Pons (tissue), 1 donor: ENCODE data around the gene ZNF432.
"Not testable (repeated sequence)": the region's sequence is repeated elsewhere in the genome, so short reads cannot be mapped to it uniquely, and the experiment has no call there.

ENCODE experiments used
- DNase-seq: peaks from one replicate; pipeline ENCODE4 v3.0.0-alpha.2; 2016; ENCODE audit warnings: low spot score

ZNF432 gene

DNA sequence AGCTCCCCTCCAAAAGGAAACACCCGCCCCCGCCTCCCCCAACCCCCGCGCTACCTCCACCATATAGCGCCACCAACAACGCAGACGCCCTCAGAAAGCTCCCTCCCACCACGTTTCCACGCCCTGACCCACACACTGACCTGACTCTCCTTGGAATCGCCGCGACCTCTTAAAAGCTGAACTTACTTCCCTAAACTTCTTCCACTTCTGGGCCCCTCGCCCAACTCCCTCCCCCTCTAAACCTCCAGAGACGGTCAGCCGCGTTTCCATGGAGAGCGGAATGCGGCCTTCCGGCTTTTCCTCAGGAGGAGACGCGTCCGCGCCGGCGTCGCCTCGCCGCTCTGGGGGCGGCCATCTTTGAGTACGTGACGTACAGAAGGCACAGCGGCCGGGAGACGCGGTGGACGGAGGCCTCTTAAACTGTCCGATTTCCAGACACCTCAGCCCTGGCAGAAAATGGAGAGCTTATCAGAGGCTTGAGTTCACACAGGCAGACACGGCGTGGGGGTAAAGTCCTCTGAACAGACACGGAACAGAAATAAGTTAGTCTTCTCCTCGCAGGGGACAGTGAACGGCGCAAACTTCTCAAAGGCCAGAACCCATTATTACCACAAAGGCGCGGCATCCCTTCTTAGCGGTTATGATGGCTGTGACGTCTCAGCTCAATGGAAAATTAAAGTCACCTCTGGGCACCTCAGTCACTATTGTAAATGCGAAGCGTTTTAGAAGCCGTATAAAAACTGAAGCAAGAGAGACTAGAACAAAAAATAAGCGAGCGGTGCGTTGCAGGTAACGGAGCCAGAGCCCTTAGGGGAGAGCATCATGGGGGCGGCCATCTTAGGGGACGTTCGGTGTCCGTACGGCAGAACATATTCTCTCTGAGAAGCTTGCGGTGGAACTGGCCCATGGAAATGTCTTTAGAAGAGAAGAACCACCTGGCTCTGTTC, at the start of gene ZNF432:
Gene ZNF432, minus strand, starts transcription at position 284 of the 947 bp plus-strand sequence. CDS start 1,970 bp downstream, outside the sequence.
- peak; percentile 94 for DNase-seq

DNA sequence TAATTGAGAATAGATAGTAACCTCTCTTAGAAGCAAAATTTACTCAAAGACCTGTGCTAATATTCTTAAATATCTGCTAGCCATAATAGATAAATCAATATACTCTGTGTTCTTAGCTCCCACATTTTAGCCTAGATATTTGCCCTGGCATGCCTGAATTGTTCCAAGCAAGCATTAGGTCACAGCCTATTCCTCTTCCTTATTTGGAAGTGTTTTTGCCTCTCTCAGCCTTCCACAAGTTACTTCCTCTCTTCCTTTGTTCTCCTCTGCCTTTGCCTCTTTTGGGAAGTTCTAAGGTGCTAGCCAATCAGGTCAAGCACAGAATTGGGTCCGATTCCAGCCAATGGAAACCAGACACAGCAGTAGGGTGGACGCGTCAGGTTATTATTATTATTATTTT, 47.8 kb upstream of the ZNF432 start:
- DNase-seq = not testable (repeated sequence)

DNA sequence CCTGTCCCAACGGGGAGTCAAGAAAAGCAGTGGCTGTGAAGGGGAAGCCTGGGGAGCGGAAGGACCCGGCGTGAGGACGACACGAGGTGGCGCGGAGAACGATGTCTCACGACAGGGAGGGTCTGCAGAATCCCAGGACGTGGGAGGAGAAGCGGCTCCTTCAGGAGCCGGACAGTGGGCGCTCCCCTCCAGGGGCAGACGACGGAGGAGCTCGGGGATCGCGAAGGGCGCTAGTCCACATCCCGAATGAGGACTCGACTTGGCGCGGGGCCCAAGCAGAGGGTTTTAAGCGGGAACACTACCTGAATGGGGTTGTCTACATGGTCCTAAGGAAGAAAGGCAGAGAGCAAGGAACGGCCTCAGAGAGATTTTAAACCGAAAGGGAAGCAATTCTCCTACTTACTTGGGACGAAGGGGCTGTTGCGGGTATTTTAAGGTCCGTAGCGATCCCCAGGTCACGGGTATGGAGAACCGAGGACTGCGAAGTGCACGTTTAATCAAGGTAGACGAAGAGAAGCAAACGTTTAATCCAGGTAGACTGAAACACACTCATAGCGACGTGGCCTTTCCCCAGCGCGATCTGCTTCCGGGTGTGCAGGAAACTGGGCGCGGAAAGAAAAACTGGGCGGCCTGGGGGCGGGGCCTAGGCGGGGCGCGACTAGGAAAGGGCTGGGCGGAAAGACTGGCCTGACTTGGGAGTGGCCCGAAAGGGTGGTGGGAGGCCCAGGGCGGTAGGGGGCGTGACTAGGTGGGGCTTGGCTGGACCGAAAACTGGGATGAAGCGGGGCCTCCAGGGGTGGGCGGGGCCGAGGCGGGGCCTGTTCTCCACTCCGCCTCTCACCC, 46.8 kb upstream of the ZNF432 start, which contains the start of gene ZNF841:
Gene ZNF841, minus strand, starts transcription at position 594 of the 843 bp plus-strand sequence. CDS start 10,964 bp downstream, outside the sequence.
- peak; percentile 83 for DNase-seq

DNA sequence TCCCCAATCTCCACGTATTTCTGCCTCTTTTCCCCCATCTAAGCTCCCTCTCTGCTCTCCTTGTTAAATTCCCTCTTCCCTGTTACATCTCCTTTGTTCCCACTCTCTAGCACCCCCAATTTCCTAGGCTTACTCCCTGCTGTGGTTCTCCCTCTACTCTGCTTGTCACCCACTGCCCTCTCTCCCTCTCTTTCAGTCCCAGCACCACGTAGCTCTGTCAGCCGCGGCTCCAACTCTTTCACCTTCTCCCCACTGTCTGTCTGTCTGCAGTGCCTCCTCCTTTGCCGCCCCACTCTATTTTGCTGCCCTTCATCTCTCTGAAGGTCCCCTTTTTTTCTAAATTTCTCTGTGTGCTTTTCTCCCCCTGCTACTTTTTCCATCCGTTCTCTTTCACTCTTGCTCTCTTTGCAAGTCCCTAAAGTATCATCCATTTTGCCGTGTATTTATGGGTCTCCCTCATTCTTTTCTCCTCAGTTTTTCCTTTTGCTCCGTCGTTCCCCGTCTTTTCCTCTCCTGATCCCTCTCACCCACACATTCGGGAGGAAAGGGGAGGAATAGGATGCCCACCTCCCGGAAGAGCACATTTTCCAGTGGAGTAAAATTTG, 46.0 kb upstream of the ZNF432 start:
- DNase-seq = no peak

DNA sequence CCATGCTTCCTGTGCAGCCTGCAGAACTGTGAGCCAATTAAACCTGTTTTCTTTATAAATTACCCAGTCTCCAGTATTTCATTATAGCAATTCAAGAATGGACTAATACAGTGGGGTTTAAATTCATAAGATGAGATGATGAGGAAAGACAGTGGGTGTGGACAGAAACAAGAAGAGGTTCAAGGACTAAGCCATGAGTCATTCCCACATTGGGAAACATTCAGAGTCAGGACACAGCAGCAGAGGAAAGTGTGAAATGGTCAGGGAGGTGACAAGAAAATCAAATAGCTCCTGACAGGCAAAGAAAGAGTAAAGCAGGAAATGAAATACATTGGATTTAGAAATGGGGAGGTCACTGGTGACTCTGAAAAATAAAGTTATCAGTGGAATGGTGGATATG, 37.8 kb upstream of the ZNF432 start:
- DNase-seq = no peak

DNA sequence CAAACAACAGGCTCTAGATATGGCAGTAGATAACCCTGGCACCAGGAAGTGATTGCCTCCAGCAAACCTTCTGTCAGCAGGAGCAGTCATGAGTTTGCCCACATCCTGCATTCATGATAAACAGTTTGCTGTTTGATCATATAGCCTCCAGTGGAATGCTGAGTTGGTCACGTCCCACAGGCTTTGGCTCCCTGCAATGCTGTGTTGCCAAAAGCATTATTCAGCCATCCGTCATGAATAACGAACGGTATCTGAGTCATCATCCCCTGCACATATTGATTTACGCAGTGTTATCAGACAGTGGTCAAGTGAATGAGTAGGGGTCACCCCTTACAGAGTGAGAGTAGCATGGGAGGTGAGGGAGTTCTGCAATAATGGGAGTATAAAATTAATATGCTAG, 21.9 kb upstream of the ZNF432 start:
- DNase-seq = no peak

DNA sequence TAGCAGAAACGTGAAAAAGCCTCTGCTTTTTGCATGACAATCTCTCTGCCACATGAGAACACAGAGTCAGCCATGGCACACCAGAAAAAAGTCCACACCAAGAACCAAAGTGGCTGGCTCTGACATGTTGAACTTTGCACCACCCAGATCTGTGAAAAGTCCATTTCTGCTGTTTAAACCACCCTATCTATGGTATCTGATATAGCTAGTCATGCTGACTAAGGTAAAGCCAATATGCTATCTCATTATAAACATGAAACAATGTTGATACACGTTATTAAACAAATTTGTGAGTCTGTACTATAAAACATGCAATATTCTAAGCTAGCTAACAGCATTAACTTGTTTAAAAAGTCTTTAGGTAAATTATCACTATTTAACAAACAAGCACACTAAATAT, 21.0 kb upstream of the ZNF432 start:
- no peak for DNase-seq

DNA sequence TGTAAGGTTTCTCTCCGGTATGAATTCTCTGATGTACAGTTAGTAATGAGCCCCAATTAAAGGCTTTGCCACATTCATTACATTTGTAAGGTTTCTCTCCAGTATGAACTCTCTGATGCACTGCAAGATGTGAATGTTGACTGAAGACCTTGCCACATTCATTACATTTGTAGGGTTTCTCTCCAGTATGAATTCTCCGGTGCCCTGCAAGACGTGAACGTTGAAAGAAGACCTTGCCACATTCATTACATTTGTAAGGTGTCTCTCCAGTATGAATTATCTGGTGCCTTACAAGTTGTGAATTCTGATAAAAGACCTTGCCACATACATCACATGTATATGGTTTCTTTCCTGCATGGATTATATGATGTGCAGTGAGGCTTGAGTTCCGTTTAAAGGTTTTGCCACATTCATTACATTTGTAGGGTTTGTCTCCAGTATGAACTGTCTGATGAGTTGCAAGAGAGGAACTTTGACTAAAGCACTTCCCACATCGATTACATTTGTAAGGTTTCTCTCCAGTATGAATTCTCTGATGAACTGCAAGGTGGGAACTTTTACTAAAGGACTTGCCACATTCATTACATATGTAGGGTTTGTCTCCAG, 17.7 kb upstream of the ZNF432 start:
- no peak for DNase-seq

DNA sequence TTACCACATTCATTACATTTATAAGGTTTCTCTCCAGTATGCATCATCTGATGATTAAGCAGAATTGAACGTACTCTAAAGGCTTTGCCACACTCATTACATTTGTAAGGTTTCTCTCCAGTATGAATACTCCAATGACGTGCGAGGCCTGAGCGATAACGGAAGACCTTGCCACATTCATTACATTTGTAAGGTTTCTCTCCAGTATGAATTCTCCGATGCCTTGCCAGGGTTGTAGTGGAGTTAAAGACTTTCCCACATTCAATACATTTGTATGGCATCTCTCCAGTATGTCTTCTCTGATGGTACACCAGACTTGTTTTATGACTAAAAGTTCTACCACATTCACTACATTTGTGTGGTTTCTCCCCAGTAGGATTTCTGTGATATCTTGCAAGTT, 16.8 kb upstream of the ZNF432 start:
- no peak for DNase-seq

DNA sequence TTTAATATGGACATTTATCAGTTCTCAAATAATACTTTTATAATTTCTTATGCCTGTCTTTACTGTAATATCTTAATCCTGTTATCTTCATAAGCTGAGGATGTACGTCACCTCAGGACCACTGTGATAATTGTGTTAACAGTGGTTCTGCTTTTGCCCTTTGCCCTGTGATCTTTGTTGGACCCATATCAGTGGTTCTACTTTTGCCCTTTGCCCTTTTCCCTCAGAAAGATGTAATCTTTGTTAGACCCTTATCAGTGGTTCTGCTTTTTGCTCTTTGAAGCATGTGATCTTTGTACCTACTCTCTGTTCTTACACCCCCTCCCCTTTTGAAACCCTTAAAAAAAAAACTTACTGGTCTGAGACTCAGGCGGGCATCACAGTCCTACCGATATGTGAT, 7.8 kb upstream of the ZNF432 start:
- not testable (repeated sequence) for DNase-seq

DNA sequence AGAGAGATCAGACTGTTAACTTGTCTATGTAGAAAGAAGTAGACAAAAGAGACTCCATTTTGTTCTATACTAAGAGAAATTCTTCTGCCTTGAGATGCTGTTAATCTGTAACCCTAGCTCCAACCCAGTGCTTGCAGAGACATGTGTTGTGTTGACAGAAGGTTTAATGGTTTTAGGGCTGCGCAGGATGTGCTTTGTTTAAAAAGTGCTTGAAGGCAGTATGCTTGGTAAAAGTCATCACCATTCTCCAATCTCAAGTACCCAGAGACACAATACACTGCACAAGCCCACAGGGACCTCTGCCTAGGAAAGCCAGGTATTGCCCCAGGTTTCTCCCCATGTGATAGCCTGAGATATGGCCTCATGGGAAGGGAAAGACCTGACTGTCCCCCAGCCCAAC, 3.1 kb upstream of the ZNF432 start:
- not testable (repeated sequence) for DNase-seq

DNA sequence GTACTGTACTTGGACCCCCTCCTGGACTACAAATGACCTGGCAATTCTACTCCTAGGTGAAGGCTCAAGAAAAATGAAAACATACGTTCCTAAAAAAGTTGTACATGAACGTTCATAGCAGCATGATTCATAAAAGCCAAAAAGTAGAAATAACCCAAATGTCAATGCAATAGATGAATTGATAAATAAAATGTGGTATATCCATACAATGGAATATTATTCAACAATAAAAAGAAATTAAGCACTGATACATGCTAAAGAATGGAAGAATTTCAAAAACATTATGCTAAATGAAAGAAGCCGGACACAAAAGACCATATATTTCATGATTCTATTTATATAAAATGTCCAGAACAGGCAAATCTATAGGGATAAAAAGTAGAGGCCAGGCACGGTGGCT, 9.5 kb downstream of the ZNF432 start:
- no peak for DNase-seq

DNA sequence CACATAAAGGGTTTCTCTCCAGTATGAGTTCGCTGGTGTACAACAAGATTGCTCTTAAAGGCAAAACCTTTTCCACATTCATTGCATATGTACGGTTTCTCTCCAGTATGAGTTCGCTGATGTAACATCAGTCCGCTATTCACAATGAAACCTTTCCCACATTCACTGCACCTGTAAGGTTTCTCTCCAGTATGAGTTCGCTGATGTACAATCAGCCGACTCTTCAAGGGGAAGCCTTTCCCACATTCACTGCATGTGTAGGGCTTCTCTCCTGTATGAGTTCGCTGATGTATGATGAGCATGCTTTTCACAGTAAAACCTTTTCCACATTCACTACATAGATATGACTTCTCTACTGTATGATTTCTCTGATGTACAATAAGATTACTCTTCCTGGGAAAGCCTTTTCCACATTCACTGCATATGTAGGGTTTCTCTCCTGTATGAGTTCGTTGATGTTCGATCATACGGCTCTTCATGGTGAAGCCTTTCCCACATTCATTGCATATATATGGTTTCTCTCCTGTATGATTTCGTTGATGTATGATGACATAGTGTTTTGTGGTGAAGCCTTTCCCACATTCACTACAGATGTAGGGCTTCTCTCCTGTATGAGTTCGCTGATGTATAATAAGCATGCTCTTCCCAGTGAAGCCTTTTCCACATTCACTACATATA, 14.4 kb downstream of the ZNF432 start:
- DNase-seq = no peak

DNA sequence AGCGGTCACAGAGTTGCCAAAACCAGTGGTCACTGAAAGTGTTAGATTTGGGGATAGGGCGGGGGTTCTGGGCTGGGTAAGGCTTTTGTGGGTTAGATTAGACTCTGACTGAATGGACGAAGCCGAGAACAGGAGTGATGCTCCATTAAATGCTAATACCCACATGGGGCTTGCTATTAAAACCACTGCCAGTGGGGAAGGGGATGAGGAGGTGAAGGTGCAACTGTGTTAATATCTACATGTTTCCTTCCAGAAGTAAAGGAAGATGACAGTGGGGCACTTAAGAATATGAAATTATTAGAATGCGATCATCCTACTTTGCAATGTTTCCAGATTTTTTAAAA, 19.9 kb downstream of the ZNF432 start:
- DNase-seq = no peak

DNA sequence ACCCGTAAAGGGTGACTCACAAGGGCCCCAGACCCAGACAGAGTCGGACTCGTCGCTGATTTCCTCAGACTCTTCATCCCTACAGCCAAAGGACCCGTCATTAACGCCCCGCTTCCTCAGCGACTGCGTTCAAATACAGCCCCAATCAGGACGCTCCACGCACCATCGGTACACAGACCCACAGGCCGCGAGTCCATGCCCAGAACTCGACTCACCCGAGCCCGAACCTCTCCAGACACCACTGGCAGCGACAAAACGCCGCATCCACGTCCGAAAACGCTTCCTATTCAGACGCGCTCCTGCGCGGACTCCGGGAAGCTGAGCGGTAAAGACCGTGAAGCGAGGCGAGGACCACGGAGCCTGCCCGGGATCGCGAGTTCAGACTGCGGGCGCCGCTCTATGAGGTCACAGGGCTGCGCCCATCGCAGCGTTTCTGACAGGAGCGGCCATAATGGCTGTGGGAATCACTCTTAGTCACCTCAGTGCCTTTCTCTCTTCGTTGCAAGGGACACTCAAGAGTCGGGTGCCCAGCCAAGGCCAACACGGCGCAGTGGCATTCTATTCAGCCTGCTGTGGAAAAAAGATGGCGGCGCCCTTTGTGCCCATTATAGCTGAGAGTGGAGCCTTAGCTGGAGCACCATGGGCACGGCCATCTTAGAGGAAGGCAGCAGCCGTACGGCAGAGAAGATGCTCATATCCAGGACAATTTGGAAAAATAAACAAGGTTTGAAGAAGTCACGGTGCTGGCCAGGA, 20.4 kb downstream of the ZNF432 start, which contains the start of gene ZNF614:
Gene ZNF614, minus strand, starts transcription at position 353 of the 753 bp plus-strand sequence. CDS start 2,634 bp downstream, outside the sequence.
- peak; percentile 92 for DNase-seq

DNA sequence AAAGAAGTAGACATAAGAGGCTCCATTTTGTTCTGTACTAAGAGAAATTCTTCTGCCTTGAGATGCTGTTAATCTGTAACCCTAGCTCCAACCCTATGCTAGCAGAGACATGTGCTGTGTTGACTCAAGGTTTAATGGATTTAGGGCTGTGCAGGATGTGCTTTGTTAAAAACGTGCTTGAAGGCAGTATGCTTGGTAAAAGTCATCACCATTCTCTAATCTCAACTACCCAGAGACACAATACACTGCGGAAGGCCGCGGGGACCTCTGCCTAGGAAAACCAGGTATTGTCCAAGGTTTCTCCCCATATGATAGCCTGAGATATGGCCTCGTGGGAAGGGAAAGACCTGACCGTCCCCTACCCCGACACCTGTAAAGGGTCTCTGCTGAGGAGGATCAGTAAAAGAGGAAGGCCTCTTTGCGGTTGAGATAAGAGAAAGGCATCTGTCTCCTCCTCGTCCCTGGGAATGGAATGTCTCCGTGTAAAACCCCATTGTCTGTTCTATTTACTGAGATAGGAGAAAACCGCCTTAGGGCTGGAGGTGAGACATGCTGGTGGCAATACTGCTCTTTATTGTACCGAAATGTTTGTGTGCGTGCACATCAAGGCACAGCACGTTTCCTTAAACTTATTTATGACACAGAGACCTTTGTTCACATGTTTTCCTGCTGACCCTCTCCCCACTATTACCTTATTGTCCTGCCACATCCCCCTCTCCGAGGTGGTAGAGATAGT, 22.2 kb downstream of the ZNF432 start:
- DNase-seq = not testable (repeated sequence)

DNA sequence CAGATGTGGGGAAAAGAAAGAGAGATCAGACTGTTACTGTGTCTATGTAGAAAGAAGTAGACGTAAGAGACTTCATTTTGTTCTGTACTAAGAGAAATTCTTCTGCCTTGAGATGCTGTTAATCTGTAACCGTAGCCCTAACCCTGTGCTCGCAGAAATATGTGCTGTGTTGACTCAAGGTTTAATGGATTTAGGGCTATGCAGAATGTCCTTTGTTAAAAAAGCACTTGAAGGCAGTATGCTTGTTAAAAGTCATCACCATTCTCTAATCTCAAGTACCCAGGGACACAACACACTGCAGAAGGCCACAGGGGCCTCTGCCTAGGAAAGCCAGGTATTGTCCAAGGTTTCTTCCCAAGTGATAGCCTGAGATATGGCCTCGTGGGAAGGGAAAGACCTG, 24.2 kb downstream of the ZNF432 start:
- DNase-seq = not testable (repeated sequence)

DNA sequence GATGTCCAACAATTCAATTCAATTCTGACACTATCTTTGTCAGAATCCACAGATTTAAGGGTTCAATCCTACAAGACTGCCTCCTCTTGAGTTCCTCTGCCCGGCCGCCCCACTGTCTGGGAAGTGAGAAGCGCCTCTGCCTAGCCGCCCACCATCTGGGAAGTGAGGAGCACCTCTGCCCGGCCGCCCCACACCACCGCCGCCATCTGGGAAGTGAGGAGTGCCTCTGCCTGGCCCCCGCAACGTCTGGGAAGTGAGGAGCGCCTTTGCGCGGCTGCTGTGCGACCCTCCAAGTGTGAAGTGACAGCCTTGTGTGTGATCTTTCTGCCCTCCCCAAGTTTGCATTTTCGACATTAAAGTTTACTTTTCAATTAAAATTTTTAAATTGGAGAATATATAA, 26.4 kb downstream of the ZNF432 start:
- no peak for DNase-seq

DNA sequence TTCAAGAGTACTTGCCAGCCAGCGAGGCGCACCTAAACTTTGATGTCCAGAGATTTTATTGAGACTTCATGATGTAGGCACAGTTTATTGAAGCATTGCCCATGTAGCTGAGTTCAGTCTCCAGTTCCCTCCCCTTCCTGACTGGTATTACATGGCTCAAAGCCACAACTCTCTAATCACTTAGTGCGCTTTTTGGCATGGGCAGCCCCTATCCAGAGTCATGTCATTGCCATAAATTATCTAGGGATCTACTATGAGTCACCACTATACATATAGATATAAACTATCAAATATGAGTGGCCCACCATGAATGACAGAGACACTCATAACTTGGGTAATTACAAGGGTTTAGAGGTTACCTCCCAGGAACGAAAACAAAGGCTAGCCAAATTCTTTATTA, 28.1 kb downstream of the ZNF432 start:
- no peak for DNase-seq

DNA sequence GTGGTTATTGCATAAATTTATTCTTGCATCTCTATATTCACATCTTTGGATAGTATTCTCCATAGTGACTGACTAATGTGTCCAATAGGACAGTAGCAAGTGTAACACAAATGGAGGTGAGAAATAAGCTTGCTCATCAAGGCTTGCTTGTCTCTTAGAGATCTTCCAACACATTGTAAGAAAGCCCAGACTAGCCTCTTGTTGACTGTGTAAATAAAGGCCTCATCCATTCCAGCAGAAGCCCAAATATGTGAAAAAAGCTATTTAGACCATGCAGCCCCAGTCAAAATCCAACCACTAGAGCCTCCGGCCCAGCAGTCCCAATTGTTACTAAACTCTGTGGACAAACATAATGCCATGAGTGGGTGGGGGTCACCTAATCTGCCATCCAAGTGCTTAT, 38.0 kb downstream of the ZNF432 start:
- DNase-seq = no peak
